ENCODE measurements around the gene NAP1L4.

- TF ChIP-seq CTCF (IDR thresholded peaks at IDR 0.05; ENCODE audit: low read length): no peak
- no peak for TF ChIP-seq EZH2 (optimal IDR thresholded peaks at IDR 0.05; ENCODE audit: low read depth, low read length)
These were observed 82.8 kb downstream of the NAP1L4 start for GRCh38 chr11:2909133-2909902.
